GM19239 (cell line): ENCODE measurements around the gene RPL3.
A peak's percentile ranks its signal among the peaks of the same experiment; 100 is the strongest.
"Not testable (repeated sequence)": the region's sequence is repeated elsewhere in the genome, so short reads cannot be mapped to it uniquely, and the experiment has no call there.

Experiments
- DNase-seq: peaks from one replicate; pipeline ENCODE4 v3.0.0; 2011; ENCODE audit warnings: low spot score; ENCODE audit not compliant: insufficient read length
- FAIRE-seq: peaks from 2 replicates; lab custom pipeline; 2011; peaks lifted over from hg19 to GRCh38; lab: Jason Lieb, UNC

Gene RPL3

DNA sequence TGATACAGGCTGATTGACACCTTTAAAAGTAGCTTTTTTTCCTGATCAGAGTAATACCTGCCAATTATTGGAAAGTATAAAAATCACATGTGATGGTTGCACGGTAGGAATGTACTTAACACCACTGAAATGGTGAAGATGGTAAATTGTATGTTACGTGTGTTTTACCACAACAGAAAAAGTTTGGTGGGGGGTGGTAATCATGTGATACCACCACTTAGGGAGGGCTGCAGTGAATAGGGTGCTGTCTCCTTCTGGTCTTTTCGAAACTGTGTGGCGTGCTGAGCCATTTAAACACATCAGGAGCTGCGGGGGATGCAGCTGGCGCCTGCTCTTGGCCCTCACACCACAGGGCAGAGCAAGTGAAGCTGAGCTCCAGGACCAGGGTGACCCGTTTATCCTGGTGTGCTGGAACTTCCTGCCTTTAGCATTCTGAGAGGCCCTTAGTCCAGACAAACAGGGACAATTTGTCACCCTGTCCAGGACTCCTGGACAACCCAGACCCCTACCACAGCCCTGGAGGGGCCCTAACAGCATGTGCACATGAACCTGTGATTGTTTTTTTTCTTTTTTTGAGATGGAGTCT is 33.0 kb upstream of the RPL3 start:
- no peak for FAIRE-seq
- DNase-seq, result no peak

DNA sequence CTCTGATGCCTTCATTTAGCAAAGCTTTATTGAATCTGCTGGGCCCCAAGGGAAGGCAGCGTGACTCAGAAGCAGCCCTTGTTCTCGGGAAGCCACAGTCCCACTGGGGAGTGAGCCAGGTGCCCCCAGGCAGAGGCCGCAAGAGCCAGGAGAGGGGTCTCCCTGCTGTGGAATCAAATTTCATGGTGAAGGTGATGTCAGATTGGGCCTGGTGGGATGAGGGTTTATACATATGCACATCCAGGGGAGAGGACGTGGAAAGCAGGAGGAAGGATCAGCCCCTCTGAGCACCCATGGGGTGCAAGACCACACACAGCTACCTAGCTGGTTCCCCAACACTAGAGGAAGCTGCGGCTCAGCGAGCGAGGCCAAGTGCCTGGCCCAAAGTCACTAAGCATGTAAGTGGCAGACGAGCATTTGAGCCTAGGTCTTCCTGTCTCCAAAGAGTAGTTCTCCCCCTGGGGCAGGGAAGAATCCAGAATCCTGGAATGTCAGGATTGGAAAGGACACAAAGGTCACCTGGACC is 32.3 kb upstream of the RPL3 start:
- FAIRE-seq, result peak; percentile 31

DNA sequence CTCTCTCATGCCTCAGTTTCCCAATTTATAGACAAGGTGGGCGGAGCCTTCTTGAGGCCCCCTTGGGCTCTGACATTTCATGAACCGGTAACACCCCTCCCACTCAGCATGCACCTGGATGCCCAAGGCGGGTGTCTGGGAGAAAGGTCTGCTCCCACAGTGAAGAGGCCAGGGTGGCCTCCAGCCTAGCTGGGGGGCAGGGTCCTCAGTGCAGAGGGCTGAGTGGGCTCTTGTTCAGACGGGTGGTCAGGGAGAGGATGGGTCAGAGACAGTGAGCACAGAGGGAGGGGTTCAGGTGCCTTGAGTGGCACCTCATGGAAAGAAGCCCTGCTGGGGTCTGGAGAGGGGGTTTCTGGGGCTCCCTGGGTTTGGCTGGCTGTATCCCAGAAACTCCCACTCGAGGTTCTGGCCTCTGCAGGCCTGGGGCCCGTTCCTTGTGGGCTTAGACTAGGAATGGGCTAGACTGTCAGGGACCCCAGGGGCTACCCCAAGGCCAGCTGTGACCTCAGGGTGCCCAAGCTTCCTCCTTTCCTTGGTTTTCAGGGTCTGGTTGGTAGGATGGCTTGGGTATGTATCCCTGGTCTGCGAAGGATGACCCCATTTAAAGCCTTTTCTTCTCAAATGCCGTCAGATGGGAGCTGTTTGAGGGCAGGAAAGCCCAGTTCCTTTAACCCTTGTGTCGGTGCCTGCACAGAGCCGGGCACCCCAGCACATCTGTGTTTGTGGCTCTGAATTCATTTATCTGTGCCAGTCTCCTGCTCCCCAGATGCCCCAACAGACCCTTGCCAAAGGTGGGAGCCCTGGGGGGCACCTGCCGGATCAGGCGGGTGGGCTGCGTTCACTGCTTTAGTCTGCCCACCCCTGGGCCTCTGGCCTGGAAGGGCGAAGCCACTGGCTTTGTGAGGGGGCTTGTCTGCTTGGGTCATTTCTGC is 31.6 kb upstream of the RPL3 start:
- FAIRE-seq (no peak), DNase-seq (no peak)

More for the DNA sequence above, 32.3 kb upstream of the RPL3 start:
- no peak for DNase-seq

DNA sequence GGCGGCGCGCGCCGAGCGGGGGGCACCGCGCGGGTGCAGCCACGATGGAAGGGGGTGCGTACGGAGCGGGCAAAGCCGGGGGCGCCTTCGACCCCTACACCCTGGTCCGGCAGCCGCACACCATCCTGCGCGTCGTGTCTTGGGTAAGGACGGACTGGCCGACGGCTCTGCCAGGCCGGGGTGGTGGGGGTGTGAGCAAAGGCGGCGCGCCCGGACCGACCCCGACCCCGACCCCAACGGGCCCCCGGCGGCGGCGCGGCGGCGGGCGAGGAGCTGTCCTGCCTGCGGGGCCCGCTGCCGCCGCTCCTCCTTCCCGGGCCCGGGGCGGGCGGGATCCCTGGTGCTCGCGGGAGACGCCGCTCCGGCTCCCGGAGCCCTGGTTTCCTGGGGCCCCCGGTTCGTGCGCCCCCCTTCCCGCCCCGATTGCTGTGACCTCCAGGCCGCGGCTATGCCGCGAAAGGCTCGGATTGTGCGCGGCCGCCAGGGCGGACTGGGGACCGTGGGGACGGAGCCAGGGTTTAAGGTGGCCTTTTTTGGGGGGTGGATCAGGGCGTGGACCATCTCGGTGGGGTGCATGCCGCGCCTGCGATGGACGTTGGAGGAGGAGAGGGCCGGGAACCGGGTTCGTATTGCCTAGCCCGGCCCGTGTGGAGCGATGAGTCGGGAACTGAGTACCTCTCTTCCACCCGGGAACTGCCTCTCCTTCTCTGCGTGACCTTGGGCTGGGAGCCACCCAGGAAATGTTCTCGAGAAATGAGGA is 30.7 kb upstream of the RPL3 start, which contains the start of gene SYNGR1:
Gene SYNGR1 (plus strand): TSS at position 25 of the 760 bp plus-strand sequence. CDS start 20 bp downstream, at position 45.
- DNase-seq (no peak), FAIRE-seq (no peak)

GRCh38 chr22:39349506-39349966 is 30.1 kb upstream of the RPL3 start:
- FAIRE-seq (no peak), DNase-seq (peak; percentile 65)

DNA sequence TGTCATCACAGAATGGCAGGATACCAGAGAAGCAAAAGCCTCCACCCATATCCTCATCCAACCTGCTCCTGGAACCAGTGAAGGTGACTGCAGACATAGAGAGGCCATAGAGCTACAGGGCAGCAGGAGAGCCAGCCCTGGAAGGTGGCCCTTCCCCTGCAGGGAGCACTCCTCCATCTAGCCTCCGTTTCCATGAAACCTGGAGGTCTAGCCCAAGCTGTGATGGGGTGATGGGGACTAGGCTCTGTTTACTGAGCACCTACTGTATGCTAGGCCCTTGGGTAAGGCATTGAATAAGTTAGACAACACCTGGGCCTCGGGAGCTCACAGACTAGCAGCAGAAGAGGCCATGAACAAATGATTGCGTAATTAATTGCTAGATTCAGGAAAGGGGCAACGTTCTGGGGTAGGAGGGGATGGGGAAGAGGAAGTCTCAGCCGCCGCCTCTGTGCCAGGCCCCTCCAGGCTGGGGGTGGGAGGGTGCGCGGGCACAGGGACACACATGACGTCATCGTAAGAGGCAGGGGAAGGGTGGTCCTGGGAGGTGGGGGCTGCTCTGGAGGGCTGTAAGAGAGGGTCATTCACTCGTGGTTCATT is 29.6 kb upstream of the RPL3 start:
- FAIRE-seq, result peak; percentile 59
- no peak for DNase-seq

GRCh38 chr22:39345231-39345630 is 25.8 kb upstream of the RPL3 start:
- DNase-seq (no peak), FAIRE-seq (no peak)

- no peak for FAIRE-seq
- DNase-seq, result no peak
Measured at GRCh38 chr22:39344046-39344390, 24.6 kb upstream of the RPL3 start.

DNA sequence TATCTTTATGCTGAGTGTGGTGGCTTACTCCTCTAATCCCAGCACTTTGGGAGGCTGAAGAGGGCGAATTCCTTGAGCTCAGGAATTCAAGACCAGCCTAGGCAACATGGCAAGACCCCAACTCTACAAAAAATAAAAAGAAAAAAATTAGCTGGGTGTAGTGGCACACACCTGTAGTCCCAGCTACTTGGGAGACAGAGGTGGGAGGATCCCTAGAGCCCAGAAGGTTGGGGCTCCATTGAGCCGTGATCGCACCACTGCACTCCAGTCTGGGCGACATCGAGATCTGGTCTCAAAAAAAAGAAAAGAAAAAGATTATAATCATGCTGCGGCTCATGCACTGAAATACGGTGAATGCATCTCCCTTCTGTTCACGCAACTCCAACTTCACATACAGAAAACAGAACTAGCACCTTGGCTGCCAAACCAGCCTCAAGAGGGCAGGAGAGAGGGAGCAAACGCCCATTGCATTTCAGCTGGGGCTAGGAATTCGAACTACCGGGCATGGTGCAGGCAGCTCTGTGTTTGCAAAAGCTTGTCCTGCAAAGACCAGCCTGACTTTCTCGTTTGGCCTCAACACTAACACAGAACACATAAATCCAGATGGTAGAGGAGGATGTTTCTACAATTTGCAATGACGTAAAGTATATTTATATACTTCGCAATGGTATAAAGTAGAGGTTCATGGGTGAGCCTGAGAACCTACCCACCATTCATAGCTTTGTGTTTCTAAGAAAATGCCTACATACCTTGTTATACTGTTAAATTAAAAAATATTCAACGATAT is 24.0 kb upstream of the RPL3 start:
- DNase-seq, result no peak
- peak; percentile 88 for FAIRE-seq

DNA sequence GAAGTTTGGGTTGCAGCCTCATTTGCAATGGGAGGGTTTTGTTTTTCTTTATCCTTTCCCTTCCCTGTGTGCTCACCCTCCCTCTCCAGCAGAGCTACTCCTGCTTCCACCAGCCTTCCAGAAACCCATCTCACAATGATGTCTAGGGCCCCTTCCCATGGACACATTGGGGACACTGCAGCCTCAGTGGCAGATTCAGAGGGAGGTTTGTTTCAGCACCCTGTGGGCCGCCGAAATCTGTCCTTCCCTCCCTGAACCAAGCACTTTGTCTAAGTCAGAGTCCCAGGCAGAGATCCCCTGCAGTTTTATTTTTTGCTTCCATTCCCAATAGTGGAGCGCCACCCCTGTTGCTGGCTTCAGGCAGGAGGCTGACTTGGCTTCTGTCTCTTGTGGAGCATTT is 21.8 kb upstream of the RPL3 start:
- FAIRE-seq (no peak), DNase-seq (no peak)

DNA sequence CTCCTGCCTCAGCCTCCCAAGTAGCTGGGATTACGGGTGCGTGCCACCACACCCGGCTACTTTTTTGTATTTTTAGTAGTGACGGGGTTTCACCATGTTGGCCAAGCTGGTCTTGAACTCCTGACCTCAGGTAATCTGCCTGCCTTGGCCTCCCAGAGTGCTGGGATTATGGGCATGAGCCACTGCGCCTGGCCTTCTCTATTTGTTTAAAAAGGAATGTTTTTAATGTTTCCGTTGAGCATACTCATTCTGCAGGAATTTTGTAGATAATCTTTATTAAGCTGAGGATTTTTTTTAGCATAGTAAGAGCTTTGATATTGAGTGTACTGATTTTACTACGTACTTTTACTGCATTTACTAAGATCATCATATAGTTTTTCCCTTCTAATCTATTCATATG is 20.4 kb upstream of the RPL3 start:
- not testable (repeated sequence) for DNase-seq, FAIRE-seq

DNA sequence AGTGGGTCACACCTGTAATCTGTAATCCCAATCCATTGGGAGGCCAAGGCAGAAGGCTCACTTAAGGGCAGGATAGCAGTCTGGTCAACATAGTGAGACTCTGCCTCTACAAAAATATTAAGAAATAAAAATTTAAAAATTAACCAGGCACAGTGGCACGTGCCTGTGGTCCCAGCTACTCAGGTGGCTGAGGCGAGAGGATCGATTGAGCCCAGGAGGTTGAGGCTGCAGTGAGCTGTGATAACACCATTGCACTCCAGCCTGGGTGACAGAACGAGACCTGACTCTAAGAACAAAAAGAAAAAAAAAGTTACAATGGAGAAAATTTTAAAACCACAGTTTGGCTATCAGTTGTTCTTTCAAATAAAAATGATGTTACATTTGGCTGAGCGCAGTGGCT is 17.0 kb upstream of the RPL3 start:
- FAIRE-seq (no peak), DNase-seq (no peak)

DNA sequence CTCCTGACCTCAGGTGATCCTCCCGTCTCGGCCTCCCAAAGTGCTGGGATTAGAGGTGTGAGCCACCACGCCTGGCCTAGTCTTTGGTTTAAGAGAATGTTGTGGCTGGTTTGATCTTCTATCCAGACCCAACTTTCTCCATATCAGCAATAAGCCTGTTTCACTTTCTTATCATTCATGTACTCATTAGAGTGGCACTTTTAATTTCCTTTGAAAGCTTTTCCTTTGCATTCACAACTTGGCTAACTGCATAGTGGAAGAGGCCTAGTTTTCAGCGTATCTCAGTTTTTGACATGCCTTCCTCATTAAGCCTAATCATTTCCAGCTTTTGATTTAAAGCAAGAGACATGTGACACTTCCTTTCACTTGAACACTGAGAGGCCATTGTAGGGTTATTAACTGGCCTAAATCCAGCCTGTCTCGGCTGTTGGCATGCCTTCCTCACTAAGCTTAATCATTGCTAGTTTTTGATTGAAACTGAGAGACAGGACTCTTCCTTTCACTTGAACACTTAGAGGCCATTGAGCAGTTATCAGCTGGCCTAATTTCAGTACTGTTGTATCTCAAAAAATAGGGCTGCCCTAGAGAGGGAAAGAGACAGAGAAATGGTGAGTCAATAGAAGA is 13.1 kb upstream of the RPL3 start:
- FAIRE-seq (peak; percentile 95), DNase-seq (no peak)

DNA sequence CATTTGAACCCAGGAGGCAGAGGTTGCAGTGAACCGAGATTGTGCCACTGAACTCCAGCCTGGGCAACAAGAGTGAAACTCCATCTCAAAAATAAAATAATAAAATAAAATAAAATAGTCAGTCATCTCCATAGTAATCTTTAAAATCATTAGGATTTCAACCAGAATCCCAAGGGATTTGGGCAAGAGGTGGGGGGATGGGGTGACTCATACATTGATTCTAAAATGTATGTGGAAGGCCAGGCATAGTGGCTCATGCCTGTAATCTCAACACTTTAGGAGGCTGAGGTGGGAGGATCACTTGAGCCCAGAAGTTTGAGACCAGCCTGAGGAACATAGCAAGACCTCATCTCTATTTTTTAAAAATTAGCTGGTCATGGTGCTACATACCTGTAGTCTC is 11.1 kb upstream of the RPL3 start:
- not testable (repeated sequence) for FAIRE-seq

GRCh38 chr22:39327995-39328754 is 8.8 kb upstream of the RPL3 start:
- no peak for FAIRE-seq
- DNase-seq, result no peak

More for the DNA sequence above, 11.1 kb upstream of the RPL3 start:
- not testable (repeated sequence) for DNase-seq

- FAIRE-seq (no peak), DNase-seq (no peak)
Measured at GRCh38 chr22:39325392-39325932, 6.0 kb upstream of the RPL3 start.

DNA sequence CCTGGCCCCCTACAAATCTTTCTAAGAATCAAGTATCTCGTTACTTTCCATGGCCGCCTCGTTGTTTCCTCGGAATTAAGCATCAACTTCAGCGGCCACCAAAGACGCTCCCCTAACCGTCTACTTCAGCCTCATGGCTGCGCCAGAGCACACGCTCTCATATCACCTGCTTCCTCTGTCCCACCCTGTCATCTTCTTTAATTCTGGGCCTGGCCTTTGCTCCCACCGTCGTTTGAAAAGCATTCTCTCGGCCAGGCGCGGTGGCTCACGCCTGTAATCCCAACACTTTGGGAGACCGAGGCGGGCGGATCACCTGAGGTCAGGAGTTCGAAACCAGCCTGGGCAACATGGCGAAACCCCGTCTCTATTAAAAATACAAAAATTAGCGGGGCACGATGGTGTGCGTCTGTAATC is 1.2 kb upstream of the RPL3 start:
- DNase-seq, result not testable (repeated sequence)
- peak; percentile 18 for FAIRE-seq
